ENCODE results near the gene KLHL25.

GRCh38 chr15:85742186-85742821, 52.4 kb downstream of the KLHL25 start:
- no peak for TF ChIP-seq POLR2A (IDR thresholded peaks at IDR 0.05; ENCODE audit: low read length)
- no peak for TF ChIP-seq GATA1 (IDR thresholded peaks at IDR 0.05; ENCODE audit: low read depth, low read length)

Data from erythroblast (primary cell).